Left ventricle myocardium inferior (tissue), 1 donor: ENCODE data around the gene TAF1C. TPM values are rescaled to one million over a fixed set of nuclear protein-coding genes. Genes with fewer than 3 reads are reported as not detected.
"Not testable (repeated sequence)": the region's sequence is repeated elsewhere in the genome, so short reads cannot be mapped to it uniquely, and the experiment has no call there.

Experiments used
- DNase-seq: peaks from one replicate; pipeline ENCODE4 v3.0.0-alpha.2; 2020
- H3K27ac ChIP-seq: fragments of 200-600 bp; replicated peaks from 2 replicates; pipeline ENCODE4 v1.8.0; 2021
- H3K27me3 ChIP-seq: fragments of 200-600 bp; 2 replicates; pipeline ENCODE4 v1.8.0; 2021; ENCODE audit warnings: low read depth
- H3K36me3 ChIP-seq: fragments of 200-600 bp; 2 replicates; pipeline ENCODE4 v1.8.0; 2021
- H3K4me1 ChIP-seq: fragments of 200-600 bp; 2 replicates; pipeline ENCODE4 v1.8.0; 2021
- H3K4me3 ChIP-seq: fragments of 200-600 bp; 2 replicates; pipeline ENCODE4 v1.8.0; 2021; ENCODE audit warnings: mild to moderate bottlenecking, moderate library complexity
- H3K9me3 ChIP-seq: fragments of 200-600 bp; replicated peaks from 2 replicates; pipeline ENCODE4 v1.8.0; 2021
- intact Hi-C: fragments of 100-400 bp; cut with micrococcal nuclease; formaldehyde crosslinking; loops from one replicate; pipeline ENCODE4 v1.11.0; 2022
- total RNA-seq: library from RNA; stranded (reverse); fragmentation: NEBNext Ultra II Directional; extraction: Animal tissue kit (Norgen Biotek cat#: 25700); gene quantifications from one replicate; pipeline ENCODE4 v1.2.1, GENCODE V29; 2021
- TF ChIP-seq, protein P1 (sequence below): fragments of 200-600 bp; IDR thresholded peaks from 2 replicates; pipeline ENCODE4 v1.8.0; 2021; ENCODE audit warnings: antibody characterized with exemption, mild to moderate bottlenecking, borderline replicate concordance
- donor health status: DM: no; HTN: yes; CAD: no; lungs with severe emphysema.

TAF1C gene
- total RNA-seq, 1 donor from 2014 or later = 29.0 TPM

DNA sequence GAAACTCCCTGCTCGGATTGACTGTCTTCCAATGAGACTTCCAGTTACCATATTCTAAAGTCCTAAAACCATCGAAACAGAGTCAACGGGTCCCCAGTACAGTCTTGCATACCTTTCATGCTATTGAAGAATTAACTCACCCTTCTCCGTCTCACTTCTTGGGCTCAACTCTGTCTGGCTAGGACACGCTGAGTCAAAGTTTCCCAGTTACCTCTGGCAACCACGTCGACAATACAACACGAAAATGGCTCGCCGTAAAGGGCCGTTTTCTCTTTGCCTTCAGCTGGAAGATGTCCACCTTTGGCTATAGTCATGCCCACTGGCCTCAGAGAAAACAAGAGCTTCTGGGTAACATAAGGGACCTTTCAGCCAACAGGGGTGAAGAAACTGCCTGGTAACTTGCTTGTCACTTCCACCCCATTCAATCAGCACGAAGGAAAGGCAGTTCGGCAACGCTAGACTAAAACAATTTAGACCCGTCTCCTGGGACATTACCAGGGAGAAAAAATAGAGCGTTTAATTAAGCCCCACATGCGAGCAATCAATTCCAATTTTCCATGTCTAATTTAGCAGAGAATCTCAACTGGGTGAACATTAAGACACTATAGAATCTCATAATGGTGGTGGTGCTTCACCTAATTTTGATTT is 31.4 kb upstream of the TAF1C start:
- TF ChIP-seq, protein P1, sequence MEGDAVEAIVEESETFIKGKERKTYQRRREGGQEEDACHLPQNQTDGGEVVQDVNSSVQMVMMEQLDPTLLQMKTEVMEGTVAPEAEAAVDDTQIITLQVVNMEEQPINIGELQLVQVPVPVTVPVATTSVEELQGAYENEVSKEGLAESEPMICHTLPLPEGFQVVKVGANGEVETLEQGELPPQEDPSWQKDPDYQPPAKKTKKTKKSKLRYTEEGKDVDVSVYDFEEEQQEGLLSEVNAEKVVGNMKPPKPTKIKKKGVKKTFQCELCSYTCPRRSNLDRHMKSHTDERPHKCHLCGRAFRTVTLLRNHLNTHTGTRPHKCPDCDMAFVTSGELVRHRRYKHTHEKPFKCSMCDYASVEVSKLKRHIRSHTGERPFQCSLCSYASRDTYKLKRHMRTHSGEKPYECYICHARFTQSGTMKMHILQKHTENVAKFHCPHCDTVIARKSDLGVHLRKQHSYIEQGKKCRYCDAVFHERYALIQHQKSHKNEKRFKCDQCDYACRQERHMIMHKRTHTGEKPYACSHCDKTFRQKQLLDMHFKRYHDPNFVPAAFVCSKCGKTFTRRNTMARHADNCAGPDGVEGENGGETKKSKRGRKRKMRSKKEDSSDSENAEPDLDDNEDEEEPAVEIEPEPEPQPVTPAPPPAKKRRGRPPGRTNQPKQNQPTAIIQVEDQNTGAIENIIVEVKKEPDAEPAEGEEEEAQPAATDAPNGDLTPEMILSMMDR = no peak
- H3K36me3 ChIP-seq = no peaks in the 10 kb centered on the region
- DNase-seq = no peak
- no peaks in the 10 kb centered on the region for H3K9me3 ChIP-seq
- peaks cover 9% of the 10 kb centered on the region for H3K4me1 ChIP-seq
- peaks cover 6% of the 10 kb centered on the region for H3K27me3 ChIP-seq
- H3K4me3 ChIP-seq = no peak overlapping the region
- intact Hi-C loops = no loop called here
- H3K27ac ChIP-seq = no peak overlapping the region

DNA sequence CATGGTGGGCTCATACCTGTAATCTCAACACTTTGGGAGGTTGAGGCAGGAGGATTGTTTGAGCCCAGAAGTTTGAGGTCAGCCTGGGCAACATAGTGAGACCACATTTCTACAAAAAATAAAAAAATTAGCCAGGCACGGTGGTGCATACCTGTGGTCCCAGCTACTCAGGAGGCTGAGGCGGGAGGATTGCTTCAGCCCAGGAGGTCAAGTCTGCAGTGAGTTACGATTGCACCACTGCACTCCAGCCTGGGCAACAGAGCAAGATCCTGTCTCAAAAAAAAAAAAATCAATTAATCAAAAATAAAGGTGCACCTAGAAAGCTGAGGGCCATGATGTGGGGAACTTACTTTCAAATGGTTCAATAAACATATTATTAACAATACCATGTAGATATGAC is 29.3 kb upstream of the TAF1C start:
- H3K4me3 ChIP-seq, DNase-seq, H3K4me1 ChIP-seq, H3K9me3 ChIP-seq, H3K27me3 ChIP-seq, intact Hi-C loops, H3K27ac ChIP-seq, H3K36me3 ChIP-seq: not testable (repeated sequence)

DNA sequence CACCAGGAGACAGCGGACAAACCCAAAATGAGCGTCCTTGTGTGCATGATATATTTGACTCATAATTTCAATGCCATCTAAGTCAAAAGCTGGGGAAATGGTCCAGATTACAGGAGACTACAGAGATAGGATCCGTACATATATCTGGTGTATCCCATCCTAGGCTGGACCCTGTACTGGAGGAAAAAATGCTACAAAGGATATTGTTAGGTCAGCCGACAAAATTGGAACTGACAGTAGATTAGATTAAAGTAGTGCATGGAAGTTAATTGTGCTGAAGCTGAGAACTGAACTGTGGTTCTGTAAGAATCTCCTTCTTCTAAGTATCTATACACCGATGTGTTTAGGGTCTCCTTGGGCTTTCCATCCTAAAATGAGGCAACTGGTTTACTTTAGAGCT is 28.7 kb upstream of the TAF1C start:
- Histone ChIP-seq H3K4me1 (peaks cover 9% of the 10 kb centered on the region), H3K27me3 (peaks cover 3% of the 10 kb centered on the region), H3K36me3 (no peaks in the 10 kb centered on the region), H3K4me3 (no peak overlapping the region), H3K9me3 (no peaks in the 10 kb centered on the region), H3K27ac (no peak overlapping the region)
- no peak for DNase-seq
- intact Hi-C loops = no loop called here
- TF ChIP-seq, protein P1 = no peak

DNA sequence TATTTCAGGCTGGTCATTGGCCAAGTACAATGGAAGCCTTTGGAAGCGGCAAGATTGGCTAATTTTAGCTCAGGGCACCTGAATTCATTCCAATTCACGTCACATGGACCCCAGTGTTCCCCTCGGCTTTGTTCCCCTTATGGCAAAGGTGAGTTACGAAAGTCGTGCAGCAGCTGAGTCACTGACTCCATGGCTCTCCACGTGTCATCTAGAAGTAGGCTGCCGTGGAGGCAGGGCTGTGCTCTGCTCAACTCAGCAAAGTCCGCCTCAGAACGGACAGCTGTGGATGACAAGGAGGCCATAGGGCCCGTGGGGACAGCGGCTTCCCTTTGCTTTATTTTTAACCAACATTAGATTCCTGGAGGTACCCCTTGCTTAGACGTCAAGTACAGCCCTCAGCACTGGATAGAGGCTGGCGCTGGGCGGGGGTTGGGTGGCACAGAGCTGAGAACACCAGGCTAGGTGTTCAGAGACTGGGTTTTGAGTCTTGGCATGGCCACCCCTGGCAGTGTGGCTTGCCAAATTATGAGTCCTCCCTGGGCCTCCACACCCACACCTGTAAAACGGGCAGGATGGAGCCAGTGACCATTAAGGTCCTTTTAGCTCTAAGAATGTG is 27.7 kb upstream of the TAF1C start:
- intact Hi-C loops = no loop called here
- Histone ChIP-seq H3K9me3 (no peaks in the 10 kb centered on the region), H3K4me3 (no peak overlapping the region), H3K4me1 (peaks cover 9% of the 10 kb centered on the region), H3K36me3 (no peaks in the 10 kb centered on the region), H3K27me3 (peaks cover 3% of the 10 kb centered on the region), H3K27ac (no peak overlapping the region)
- DNase-seq = no peak
- TF ChIP-seq, protein P1 = no peak

DNA sequence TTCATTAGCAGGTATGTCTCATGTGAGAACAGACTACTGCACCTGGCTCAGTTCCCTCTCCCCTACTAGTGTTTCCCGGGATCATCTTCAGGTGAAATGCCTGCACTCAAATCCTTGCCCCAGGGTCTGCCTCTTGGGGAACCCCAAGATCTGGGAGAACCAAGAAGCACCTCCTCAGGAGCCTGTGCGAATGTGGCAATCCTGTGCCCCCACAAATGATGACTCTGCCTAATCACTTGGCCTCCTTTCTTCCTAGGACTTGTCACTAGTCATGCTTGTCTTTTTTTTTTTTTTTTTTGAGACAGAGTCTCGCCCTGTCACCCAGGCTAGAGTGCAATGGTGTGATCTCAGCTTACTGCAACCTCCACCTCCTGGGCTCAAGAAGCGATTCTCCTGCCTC is 25.8 kb upstream of the TAF1C start:
- intact Hi-C loops = no loop called here
- DNase-seq = no peak
- Histone ChIP-seq H3K27ac (no peak overlapping the region), H3K4me1 (peaks cover 9% of the 10 kb centered on the region), H3K4me3 (no peak overlapping the region), H3K9me3 (no peaks in the 10 kb centered on the region), H3K36me3 (no peaks in the 10 kb centered on the region), H3K27me3 (peaks cover under 1% of the 10 kb centered on the region)
- TF ChIP-seq, protein P1 = no peak

DNA sequence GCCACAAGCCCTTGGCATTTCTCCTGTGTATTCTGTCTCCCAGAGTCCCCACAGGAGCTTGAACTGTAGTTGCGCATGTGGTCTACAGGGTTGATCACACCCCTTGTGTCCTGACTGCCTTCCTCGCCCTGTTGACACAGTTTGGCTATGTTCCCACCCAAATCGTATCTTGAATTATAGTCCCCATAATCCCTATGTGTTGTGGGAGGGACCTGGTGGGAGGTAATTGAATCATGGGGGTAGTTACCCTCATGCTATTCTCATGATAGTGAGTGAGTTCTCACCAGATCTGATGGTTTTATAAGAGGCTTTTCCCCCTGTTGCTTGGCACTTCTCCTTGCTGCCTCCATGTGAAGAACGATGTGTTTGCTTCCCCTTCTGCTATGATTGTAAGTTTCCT is 25.3 kb upstream of the TAF1C start:
- Histone ChIP-seq H3K4me3 (no peak overlapping the region), H3K27me3 (no peaks in the 10 kb centered on the region), H3K4me1 (peaks cover 9% of the 10 kb centered on the region), H3K27ac (no peak overlapping the region), H3K9me3 (no peaks in the 10 kb centered on the region), H3K36me3 (no peaks in the 10 kb centered on the region)
- DNase-seq = no peak
- intact Hi-C loops = no loop called here
- TF ChIP-seq, protein P1 = no peak
